Epithelial cell of esophagus (primary cell): ENCODE measurements around the gene HAVCR1.
"Not testable (repeated sequence)": the region's sequence is repeated elsewhere in the genome, so short reads cannot be mapped to it uniquely, and the experiment has no call there.

ENCODE experiments used
- DNase-seq: peaks from one replicate; pipeline ENCODE4 v3.0.0; 2010; ENCODE audit warnings: low read depth
- H3K4me3 ChIP-seq: 2 replicates; pipeline ENCODE4 v1.5.1; 2011; ENCODE audit warnings: mild to moderate bottlenecking, low read length, control low read depth
- CTCF ChIP-seq: IDR thresholded peaks from 2 replicates; pipeline ENCODE4 v1.5.1; 2011; ENCODE audit warnings: low read depth, mild to moderate bottlenecking, low read length, control low read depth, inconsistent platforms; ENCODE audit not compliant: insufficient read depth; ENCODE audit errors: missing control alignments

Gene HAVCR1

DNA sequence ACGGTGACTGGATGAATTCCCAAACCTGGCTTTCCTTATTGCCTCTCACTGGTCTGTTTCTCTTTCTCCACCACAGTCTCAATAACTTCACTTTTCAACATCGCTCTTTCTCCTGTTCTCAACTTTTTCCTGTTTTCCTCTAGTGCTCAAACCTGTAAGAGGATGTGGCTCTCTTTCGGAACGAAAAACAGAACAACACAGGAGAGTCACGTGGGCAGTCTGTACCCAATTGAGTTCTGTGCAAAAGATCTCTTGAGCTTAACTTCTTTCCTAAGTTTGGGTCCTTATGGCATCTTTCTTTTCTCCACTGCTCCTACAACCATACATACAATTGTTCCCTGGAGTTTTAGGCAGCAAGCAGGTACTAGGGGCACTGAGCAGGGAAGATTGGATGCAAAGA, 8.9 kb downstream of the HAVCR1 start:
- no peak overlapping the region for H3K4me3 ChIP-seq
- DNase-seq, result no peak
- no peak for TF ChIP-seq CTCF

DNA sequence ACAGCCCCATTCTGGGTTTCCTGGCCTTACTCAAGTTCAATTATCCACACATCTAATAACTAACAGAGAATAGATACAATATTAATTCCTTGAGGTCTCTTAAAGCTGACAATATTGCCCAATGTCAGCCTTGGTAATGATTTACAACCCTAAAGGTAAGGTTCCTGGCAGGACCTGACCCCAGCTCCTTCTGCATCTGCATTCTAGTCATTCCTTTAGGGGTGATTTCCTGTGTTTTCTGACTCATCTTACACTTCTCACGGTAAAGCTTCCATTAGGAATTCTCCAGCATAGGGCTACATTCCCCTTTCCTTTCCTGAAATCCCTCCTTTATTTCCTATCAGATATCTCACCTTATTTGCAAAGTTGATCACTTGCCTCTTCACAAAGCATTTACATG, 9.3 kb downstream of the HAVCR1 start:
- no peak for DNase-seq
- H3K4me3 ChIP-seq, result no peak overlapping the region
- no peak for TF ChIP-seq CTCF

- H3K4me3 ChIP-seq, result no peak overlapping the region
- DNase-seq, result no peak
- no peak for TF ChIP-seq CTCF
Measured at GRCh38 chr5:157047898-157048297, 11.0 kb downstream of the HAVCR1 start.

DNA sequence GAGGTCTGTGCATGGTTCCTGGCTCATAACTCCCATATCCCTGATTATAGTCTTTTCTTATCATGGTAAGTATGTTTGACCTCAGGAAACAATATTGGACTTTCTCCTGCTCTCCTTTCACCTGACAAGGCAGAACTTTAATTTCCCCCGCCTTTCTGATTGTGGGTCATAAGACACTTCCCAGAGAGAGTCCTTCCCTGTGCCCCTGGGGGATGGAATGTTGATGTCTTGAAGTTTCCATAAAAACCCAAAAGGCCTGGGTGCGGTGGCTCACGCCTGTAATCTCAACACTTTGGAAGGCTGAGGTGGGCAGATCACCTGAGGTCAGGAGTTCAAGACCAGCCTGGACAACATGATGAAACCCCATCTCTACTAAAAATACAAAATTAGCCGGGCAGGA, 11.9 kb downstream of the HAVCR1 start:
- H3K4me3 ChIP-seq, DNase-seq: not testable (repeated sequence)

DNA sequence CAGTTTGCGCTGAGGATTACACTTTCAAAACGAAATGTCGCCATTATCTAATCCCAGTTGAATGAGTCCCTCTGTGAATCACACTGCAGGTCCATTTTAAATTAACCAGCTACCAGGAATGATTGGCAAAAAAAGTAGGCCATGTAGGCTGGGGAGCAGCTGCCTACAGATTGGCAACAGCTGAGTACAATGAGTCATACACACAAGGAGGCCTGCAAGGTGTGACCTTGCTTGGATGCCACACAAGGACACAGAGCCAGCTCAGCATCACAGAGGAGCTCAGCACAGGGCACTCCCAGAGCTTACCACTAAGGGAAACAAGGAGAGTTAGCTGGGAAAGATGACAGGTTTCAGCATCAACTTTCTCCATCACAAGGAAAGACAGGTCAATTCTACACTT, 12.9 kb downstream of the HAVCR1 start:
- peak; percentile 7 for DNase-seq
- no peak overlapping the region for H3K4me3 ChIP-seq
- TF ChIP-seq CTCF, result no peak

GRCh38 chr5:157045601-157046000, 13.3 kb downstream of the HAVCR1 start:
- no peak overlapping the region for H3K4me3 ChIP-seq
- DNase-seq, result no peak
- no peak for TF ChIP-seq CTCF

DNA sequence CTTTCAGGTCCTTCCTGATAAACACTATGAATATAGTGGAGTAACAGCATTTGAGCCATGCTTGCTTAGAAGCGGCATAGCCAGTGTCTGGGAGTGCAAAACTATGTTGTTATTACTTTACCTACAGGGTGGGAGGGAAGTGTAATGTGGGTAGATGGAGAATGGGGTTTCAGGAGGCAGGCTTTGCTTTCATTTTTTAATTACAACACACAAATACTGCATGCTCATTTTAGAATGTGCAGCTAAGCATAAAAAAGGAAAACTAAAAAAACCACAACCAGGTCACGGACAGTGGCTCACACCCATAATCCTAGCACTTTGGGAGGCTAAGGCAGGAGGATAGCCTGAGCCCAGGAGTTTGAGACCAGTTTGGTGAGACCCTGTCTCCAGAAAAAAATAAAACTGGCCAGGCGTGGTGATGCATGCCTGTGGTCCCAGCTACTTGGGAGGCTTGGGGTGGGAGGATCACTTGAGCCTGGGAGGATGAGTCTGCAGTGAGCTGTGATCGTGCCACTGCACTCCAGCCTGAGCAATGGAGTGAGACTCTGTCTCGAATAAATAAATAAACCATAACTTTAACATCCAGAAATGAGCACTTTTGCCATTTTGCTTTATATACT, 20.2 kb downstream of the HAVCR1 start:
- DNase-seq, result no peak
- TF ChIP-seq CTCF, result no peak
- no peak overlapping the region for H3K4me3 ChIP-seq

DNA sequence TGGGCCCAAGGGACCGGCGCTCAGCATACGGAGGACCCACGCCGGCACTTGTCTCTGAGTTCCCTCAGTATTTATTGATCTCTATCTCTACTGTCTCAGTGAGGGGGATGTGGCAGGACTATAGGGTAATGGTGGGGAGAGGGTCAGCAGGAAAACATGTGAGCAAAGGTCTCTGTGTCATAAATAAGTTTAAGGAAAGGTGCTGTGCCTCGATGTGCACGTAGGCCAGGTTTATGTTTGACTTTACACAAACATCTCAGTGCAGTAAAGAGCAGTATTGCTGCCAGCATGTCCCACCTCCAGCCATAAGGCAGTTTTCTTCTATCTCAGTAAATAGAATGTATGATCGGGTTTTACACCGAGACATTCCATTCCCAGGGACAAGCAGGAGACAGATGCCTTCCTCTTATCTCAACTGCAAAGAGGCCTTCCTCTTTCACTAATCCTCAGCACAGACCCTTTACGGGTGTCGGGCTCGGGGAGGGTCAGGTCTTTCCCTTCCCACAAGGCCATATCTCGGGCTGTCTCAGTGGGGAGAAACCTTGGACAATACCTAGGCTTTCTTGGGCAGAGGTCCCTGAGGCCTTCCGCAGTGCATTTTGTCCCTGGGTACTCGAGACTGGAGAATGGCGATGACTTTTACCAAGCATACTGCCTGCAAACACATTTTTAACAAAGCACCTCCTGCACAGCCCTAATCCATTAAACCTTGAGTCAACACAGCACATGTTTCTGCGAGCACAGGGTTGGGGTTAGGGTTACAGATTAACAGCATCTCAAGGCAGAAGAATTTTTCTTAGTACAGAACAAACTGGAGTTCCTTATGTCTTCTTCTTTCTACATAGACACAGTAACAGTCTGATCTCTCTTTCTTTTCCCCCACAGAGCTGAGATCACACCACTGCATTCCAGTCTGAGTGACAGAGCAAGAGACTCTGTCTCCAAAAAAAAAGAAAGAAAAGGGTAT, 24.5 kb downstream of the HAVCR1 start:
- not testable (repeated sequence) for DNase-seq, H3K4me3 ChIP-seq
